RWPE1 (cell line): Measurements from ENCODE around the gene GCH1.
"Not testable (repeated sequence)": the region's sequence is repeated elsewhere in the genome, so short reads cannot be mapped to it uniquely, and the experiment has no call there.

Source experiments
- CTCF ChIA-PET: fragments of 350-600 bp; sonication (Branson Sonifier 250); formaldehyde crosslinking; extraction: SDS; loops from one replicate; lab custom pipeline; 2021; lab: Yijun Ruan, JAX
- POLR2A ChIA-PET: fragments of 400-600 bp; formaldehyde crosslinking; extraction: SDS; loops from one replicate; lab custom pipeline; 2020; ENCODE audit warnings: antibody characterized with exemption; ENCODE audit not compliant: low non-redundant PET; lab: Yijun Ruan, JAX
- DNase-seq: peaks from one replicate; pipeline ENCODE4 v3.0.0; 2012; ENCODE audit warnings: low spot score
- H3K27ac ChIP-seq: fragments of 450-650 bp; 2 replicates; pipeline ENCODE4 v1.5.1; 2017
- CTCF ChIP-seq: fragments of 450-650 bp; conservative IDR thresholded peaks from 2 replicates; pipeline ENCODE4 v1.5.1; 2017; ENCODE audit warnings: low read depth, mild to moderate bottlenecking

The GCH1 gene

GRCh38 chr14:54916101-54916500 is 13.5 kb upstream of the GCH1 start:
- CTCF ChIA-PET = no interaction called here
- no peak overlapping the region for H3K27ac ChIP-seq
- DNase-seq = no peak
- TF ChIP-seq CTCF = no peak
- POLR2A ChIA-PET = no interaction called here

DNA sequence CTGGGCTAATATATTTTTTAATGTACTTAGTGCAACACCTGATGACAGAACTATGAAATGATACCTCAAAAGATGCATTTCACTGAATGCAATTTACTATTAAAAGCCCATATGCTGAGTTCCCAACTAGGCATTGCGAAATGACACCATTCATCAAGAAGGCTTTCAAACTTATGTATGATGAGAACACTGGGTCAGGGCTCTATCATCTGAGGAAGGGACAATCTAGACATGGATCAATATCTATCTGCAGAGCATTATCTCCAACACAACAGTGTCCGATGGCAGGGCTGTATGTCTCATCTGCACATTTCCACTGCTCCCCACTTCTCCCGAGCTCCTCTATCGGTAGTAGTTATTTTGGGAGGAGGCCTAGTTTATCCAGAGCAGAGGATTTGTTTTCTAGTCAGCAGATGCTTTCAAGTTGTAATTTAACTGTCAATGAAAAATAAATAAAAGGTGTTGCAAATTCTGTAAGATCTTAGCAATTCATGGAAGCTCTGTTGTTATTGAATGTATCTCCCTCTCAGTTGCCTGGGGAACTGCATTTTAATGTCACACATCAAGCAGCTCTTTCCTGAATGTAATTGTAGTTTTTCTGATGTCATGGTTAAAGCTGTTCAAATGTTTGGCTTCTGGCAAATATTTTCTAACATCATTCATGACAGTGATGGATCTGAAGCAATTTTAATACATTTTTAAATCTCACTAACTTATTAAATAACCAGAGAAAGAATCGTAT is 7.4 kb upstream of the GCH1 start:
- no peak for TF ChIP-seq CTCF
- CTCF ChIA-PET = no interaction called here

DNA sequence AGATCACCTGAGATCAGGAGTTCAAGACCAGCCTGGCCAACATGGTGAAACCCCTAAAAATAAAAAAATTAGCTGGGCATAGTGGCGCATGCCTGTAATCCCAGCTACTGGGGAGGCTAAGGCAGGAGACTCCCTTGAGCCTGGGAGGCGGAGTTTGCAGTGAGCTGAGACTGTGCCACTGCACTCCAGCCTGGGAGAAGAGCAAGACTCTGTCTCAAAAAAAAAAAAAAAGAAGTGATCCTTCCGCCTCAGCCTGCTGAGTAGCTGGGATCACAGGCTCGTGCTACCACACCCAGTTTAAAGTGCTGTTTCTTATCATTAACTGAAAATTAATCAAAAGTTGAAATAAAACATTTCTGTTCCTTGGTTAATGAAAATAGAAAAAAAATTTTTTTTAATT is 6.3 kb upstream of the GCH1 start:
- POLR2A ChIA-PET, CTCF ChIA-PET, H3K27ac ChIP-seq, DNase-seq: not testable (repeated sequence)

More for the DNA sequence above, 7.4 kb upstream of the GCH1 start:
- POLR2A ChIA-PET = no interaction called here
- no peak for DNase-seq
- H3K27ac ChIP-seq = no peak overlapping the region

GRCh38 chr14:54908190-54908589 is 5.6 kb upstream of the GCH1 start:
- no peak for TF ChIP-seq CTCF
- ChIA-PET POLR2A (no interaction called here), CTCF (interaction anchor here (0.6 kb wide), 1 partner anchor 100 kb away, joined by 3 read pairs; no protein-coding TSS in a partner anchor)
- no peak overlapping the region for H3K27ac ChIP-seq
- no peak for DNase-seq

GRCh38 chr14:54906075-54906474 is 3.4 kb upstream of the GCH1 start:
- CTCF ChIA-PET = no interaction called here
- no peak for DNase-seq
- TF ChIP-seq CTCF = no peak
- POLR2A ChIA-PET = no interaction called here
- H3K27ac ChIP-seq = no peak overlapping the region

DNA sequence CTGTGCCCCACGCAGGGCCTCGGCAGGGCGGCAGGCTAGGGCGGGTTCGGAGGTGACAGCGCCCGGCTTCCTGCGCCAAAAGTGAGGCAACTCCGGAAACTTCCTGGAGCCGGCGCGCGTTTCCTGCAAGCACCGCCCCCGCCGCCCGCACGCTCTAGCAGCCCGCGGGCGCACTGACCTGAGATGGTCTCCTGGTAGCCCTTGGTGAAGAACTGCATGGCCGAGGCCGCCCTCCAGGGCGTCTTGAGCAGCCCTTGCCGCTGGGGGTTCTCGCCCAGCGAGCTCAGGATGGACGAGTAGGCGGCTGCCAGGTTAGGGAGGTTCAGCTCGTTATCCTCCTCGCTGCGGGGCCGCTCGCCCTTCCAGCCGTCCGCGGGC is 494 bp downstream of the GCH1 start:
- CTCF ChIA-PET = interaction anchor here (0.5 to 1.2 kb wide), 3 partner anchors 14 to 73 kb away, joined by 3 to 5 read pairs (median 3); no protein-coding TSS in a partner anchor
- TF ChIP-seq CTCF = no peak
- H3K27ac ChIP-seq = peak overlapping the region; percentile 57
- POLR2A ChIA-PET = no interaction called here
- peak; percentile 34 for DNase-seq

- peak; percentile 22 for DNase-seq
- peak overlapping the region; percentile 57 for H3K27ac ChIP-seq
- ChIA-PET CTCF (interaction anchor here (0.5 to 1.2 kb wide), 3 partner anchors 13 to 74 kb away, joined by 3 to 5 read pairs (median 3); no protein-coding TSS in a partner anchor), POLR2A (interaction anchor here (0.6 kb wide), 1 partner anchor 91 kb away, joined by 4 read pairs; no protein-coding TSS in a partner anchor)
- no peak for TF ChIP-seq CTCF
These were observed 1.1 kb downstream of the GCH1 start for GRCh38 chr14:54901380-54902142.
